ENCODE measurements around the gene MAP1B. TPM values are rescaled to one million over a fixed set of nuclear protein-coding genes. Genes with fewer than 3 reads are reported as not detected.

Gene MAP1B
- total RNA-seq, 3 donors from 2014 or later, result 258 to 2,233 (median 271) TPM

DNA sequence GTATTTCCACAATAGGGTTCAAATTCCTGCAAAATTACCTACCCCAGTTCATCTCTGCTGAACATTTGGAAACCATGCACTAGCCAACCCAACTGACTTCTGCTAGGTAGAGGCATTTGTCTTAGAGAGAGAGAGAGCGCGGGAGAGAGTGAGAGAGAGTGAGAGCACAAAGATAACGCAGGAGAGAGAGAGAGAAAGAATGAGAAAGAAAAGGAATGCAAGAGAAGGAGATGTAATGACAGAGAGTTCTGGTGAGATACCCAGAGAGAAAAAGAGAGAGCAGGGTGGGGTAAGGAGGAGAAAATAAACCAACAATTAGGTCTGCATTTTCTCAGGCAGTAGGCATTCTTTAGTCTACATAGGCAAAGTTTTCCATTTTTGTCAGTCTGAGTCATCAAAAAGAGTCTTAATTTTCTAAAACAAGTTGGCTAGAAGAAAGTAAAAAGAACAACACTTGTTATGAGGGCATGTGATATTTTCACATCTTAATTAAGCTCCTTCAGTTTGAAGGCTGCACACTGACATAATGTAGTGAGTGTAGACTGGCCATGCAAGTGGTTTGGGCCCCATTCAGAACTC is 98.2 kb downstream of the MAP1B start:
- TF ChIP-seq POLR2A (IDR thresholded peaks at IDR 0.05), result no peak
- TF ChIP-seq POLR2AphosphoS5 (IDR thresholded peaks at IDR 0.05), result no peak
- no peak for TF ChIP-seq CTCF (IDR thresholded peaks at IDR 0.05)
- Histone ChIP-seq H3K4me1 (peaks cover 0 to 4% of the 10 kb centered on the region in 2 donors), H3K4me3 (no peak overlapping the region), H3K9me3 (no peaks in the 10 kb centered on the region), H3K36me3 (no peaks in the 10 kb centered on the region), H3K27ac (no peak overlapping the region), H3K27me3 (no peaks in the 10 kb centered on the region)
- intact Hi-C loops (cut with DNase I; ENCODE audit: low total_unique reads), result loop anchor here (1.0 to 5.0 kb wide), 2 partner anchors 20 to 377 kb away; no protein-coding TSS in a partner anchor
- no peak for DNase-seq (ENCODE audit: low spot score in 2 of 2)

GRCh38 chr5:72206160-72206559 is 98.9 kb downstream of the MAP1B start:
- H3K9me3 ChIP-seq, result no peaks in the 10 kb centered on the region
- H3K4me3 ChIP-seq, result no peak overlapping the region
- peaks cover 0 to 9% of the 10 kb centered on the region in 2 donors for H3K4me1 ChIP-seq
- DNase-seq (ENCODE audit: low spot score in 2 of 2), result no peak
- intact Hi-C loops (cut with DNase I; ENCODE audit: low total_unique reads), result loop anchor here (1.0 to 5.0 kb wide), 2 partner anchors 21 to 376 kb away; no protein-coding TSS in a partner anchor
- no peaks in the 10 kb centered on the region for H3K36me3 ChIP-seq
- H3K27ac ChIP-seq, result no peak overlapping the region
- H3K27me3 ChIP-seq, result no peaks in the 10 kb centered on the region
- TF ChIP-seq POLR2A (IDR thresholded peaks at IDR 0.05) (no peak), POLR2AphosphoS5 (IDR thresholded peaks at IDR 0.05) (no peak), CTCF (IDR thresholded peaks at IDR 0.05) (no peak)

- H3K9me3 ChIP-seq, result no peaks in the 10 kb centered on the region
- intact Hi-C loops (cut with DNase I; ENCODE audit: low total_unique reads), result loop anchor here (1.0 to 5.0 kb wide), 2 partner anchors 22 to 375 kb away; no protein-coding TSS in a partner anchor
- DNase-seq (ENCODE audit: low spot score in 2 of 2), result no peak
- no peaks in the 10 kb centered on the region for H3K36me3 ChIP-seq
- H3K4me1 ChIP-seq, result peaks cover 0 to 13% of the 10 kb centered on the region in 2 donors
- no peak for TF ChIP-seq POLR2AphosphoS5 (IDR thresholded peaks at IDR 0.05)
- TF ChIP-seq POLR2A (IDR thresholded peaks at IDR 0.05), result no peak
- TF ChIP-seq CTCF (IDR thresholded peaks at IDR 0.05), result no peak
- no peaks in the 10 kb centered on the region for H3K27me3 ChIP-seq
- H3K4me3 ChIP-seq, result no peak overlapping the region
- H3K27ac ChIP-seq, result no peak overlapping the region
Measured at GRCh38 chr5:72206994-72207393, 99.7 kb downstream of the MAP1B start.

DNA sequence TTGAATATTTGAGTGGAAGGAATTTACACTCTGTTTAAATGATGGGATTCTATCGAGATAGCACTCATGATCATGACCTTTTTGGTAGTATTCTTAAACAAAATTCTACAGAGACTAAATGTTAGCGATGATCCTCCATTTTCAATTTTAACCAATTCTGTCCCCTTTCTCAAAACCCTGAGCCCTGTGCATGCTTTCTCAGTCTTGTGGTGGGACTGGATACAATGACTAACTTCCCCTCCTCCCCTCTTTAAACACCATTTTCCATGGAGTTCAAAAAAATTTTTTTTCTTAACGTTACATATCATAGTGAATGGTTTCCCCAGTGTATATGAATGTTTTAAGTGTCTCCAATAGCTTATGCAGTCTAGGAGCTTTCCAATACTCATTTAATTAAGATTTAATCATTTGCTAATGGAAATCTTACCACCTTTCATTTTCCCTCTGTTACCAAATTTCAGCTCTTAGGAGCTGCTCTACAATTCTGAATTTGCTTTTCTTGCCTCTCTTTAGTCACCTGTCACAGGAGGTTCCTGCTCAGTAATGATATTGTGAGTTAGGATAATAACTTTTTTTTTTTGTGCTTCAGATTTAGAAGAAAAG is 101.2 kb downstream of the MAP1B start:
- no peak overlapping the region for H3K27ac ChIP-seq
- no peaks in the 10 kb centered on the region for H3K27me3 ChIP-seq
- peaks cover 0 to 13% of the 10 kb centered on the region in 2 donors for H3K4me1 ChIP-seq
- DNase-seq (ENCODE audit: low spot score in 2 of 2), result no peak
- H3K4me3 ChIP-seq, result no peak overlapping the region
- intact Hi-C loops (cut with DNase I; ENCODE audit: low total_unique reads), result loop anchor here (5.0 kb wide), 1 partner anchor 374 kb away; no protein-coding TSS in a partner anchor
- no peaks in the 10 kb centered on the region for H3K36me3 ChIP-seq
- TF ChIP-seq CTCF (IDR thresholded peaks at IDR 0.05), result no peak
- TF ChIP-seq POLR2A (IDR thresholded peaks at IDR 0.05), result no peak
- no peak for TF ChIP-seq POLR2AphosphoS5 (IDR thresholded peaks at IDR 0.05)
- H3K9me3 ChIP-seq, result no peaks in the 10 kb centered on the region
